Measurements from ENCODE around the gene EVI2B.

EVI2B gene

DNA sequence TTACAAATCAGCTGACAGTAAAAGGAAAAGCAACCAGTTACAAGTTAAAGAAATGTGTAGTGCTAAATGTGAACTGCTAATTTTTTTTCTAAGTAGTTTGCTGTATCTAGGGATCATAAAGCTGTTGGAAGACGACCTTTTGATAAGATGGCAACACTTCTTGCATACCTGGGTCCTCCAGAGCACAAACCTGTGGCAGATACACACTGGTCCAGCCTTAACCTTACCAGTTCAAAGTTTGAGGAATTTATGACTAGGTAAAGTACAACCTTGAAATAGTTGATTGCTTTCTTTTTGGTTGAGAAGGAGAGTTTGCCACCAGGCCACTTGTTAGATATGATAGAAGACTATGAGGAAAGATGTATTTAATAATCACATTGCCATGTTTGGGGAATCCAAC lies 52.3 kb downstream of the EVI2B start:
- no peak overlapping the region for H3K4me3 ChIP-seq (ENCODE audit: low read depth, low read length)
- DNase-seq (ENCODE audit: low read depth): no peak
- TF ChIP-seq CTCF (IDR thresholded peaks at IDR 0.05; ENCODE audit: low read depth, low read length, missing control alignments): no peak

DNA sequence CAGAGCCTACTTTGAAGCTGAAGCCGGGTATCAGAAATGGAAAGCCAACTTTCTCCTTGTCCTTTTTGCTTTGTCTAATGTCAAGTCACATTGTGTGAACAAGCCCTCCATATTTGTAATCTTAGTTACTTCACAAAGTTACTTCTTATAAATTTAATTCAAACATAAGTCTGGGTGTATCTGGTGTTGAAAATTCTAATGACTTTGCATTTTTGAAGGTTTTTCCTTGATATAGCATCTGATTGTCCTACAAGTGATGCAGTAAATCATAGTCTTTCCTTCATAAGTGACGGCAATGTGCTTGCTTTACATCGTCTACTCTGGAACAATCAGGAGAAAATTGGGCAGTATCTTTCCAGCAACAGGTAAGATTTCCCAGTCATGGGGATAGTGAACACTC lies 53.7 kb downstream of the EVI2B start:
- H3K4me3 ChIP-seq (ENCODE audit: low read depth, low read length): no peak overlapping the region
- DNase-seq (ENCODE audit: low read depth): no peak
- no peak for TF ChIP-seq CTCF (IDR thresholded peaks at IDR 0.05; ENCODE audit: low read depth, low read length, missing control alignments)

- no peak overlapping the region for H3K4me3 ChIP-seq (ENCODE audit: low read depth, low read length)
- TF ChIP-seq CTCF (IDR thresholded peaks at IDR 0.05; ENCODE audit: low read depth, low read length, missing control alignments): no peak
- DNase-seq (ENCODE audit: low read depth): no peak
These were observed 56.9 kb downstream of the EVI2B start for GRCh38 chr17:31256936-31257335.

GRCh38 chr17:31254654-31255053 lies 59.2 kb downstream of the EVI2B start:
- no peak for TF ChIP-seq CTCF (IDR thresholded peaks at IDR 0.05; ENCODE audit: low read depth, low read length, missing control alignments)
- DNase-seq (ENCODE audit: low read depth): no peak
- no peak overlapping the region for H3K4me3 ChIP-seq (ENCODE audit: low read depth, low read length)
